Mammary epithelial cell (primary cell): Measurements from ENCODE around the gene NXPH4.

Experiments
- EZH2 ChIP-seq: IDR thresholded peaks from 2 replicates; pipeline ENCODE4 v1.6.1; 2012; ENCODE audit warnings: low read length, inconsistent platforms, borderline replicate concordance
- TF ChIP-seq, protein P1 (sequence below), 2 donors: IDR thresholded peaks in 1 of 2; conservative IDR thresholded peaks in 1 of 2; 2 replicates each; pipeline ENCODE4 v1.5.1; 2011 to 2012; ENCODE audit warnings: inconsistent platforms in 2 of 2, low read length in 2 of 2, mild to moderate bottlenecking in 2 of 2, control low read depth in 1 of 2, low read depth in 1 of 2; ENCODE audit not compliant: insufficient read depth in 1 of 2; ENCODE audit errors: extremely low read depth in 1 of 2

DNA sequence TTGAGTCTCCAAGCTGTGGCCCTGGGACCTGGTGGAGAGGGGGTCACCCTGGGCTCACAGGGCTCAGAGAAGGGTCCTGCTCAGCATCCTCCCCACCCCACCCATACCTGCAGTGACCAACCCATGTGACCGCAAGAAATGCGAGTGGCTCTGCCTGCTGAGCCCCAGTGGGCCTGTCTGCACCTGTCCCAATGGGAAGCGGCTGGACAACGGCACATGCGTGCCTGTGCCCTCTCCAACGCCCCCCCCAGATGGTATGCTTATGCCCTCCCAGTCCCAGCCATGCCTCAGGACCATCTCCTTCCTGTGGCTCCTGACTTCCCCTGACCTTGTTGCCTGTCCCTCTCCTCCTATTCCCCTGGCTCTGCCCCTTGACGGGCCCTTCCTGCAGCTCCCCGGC is 6.7 kb upstream of the NXPH4 start:
- TF ChIP-seq EZH2, result no peak
- TF ChIP-seq, protein P1, sequence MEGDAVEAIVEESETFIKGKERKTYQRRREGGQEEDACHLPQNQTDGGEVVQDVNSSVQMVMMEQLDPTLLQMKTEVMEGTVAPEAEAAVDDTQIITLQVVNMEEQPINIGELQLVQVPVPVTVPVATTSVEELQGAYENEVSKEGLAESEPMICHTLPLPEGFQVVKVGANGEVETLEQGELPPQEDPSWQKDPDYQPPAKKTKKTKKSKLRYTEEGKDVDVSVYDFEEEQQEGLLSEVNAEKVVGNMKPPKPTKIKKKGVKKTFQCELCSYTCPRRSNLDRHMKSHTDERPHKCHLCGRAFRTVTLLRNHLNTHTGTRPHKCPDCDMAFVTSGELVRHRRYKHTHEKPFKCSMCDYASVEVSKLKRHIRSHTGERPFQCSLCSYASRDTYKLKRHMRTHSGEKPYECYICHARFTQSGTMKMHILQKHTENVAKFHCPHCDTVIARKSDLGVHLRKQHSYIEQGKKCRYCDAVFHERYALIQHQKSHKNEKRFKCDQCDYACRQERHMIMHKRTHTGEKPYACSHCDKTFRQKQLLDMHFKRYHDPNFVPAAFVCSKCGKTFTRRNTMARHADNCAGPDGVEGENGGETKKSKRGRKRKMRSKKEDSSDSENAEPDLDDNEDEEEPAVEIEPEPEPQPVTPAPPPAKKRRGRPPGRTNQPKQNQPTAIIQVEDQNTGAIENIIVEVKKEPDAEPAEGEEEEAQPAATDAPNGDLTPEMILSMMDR (conservative IDR thresholded peaks at IDR 0.05 in 1 of 2, IDR thresholded peaks at IDR 0.05 in 1 of 2; ENCODE audit: extremely low read depth in 1 of 2, insufficient read depth in 1 of 2, low read depth in 1 of 2, low read length in 2 of 2), result no peak
